MCF 10A (cell line): ENCODE measurements around the gene CREG1. TPM values are rescaled to one million over a fixed set of nuclear protein-coding genes. Genes with fewer than 3 reads are reported as not detected.

Experiments
- BruUV-seq: library from RNA; stranded (reverse); fragments of 400-500 nt; replicated peaks from 2 replicates; lab custom pipeline; 2021; lab: Mats Ljungman, UMichigan
- CTCF ChIA-PET: fragments of 300-600 bp; sonication (Branson Sonifier 250); formaldehyde crosslinking; extraction: SDS; loops from one replicate; lab custom pipeline; 2021; ENCODE audit warnings: antibody characterized with exemption, inconsistent platforms; lab: Yijun Ruan, JAX
- POLR2A ChIA-PET: fragments of 300-600, 350-650 bp; sonication (Branson Sonifier 250); formaldehyde crosslinking; extraction: SDS; loops from one replicate; lab custom pipeline; 2020; ENCODE audit warnings: antibody characterized with exemption, inconsistent platforms; lab: Yijun Ruan, JAX
- DNase-seq: peaks from one replicate; pipeline ENCODE4 v3.0.0-alpha.2; 2018; ENCODE audit not compliant: unreplicated experiment
- H3K27ac Mint-ChIP-seq: one replicate; pipeline ENCODE4 v1.8.0; 2022; ENCODE audit warnings: mild to moderate bottlenecking, low read depth, mixed read lengths; ENCODE audit not compliant: unreplicated experiment
- H3K27me3 Mint-ChIP-seq: one replicate; pipeline ENCODE4 v1.8.0; 2022; ENCODE audit warnings: mixed read lengths; ENCODE audit not compliant: insufficient read depth, unreplicated experiment
- H3K36me3 Mint-ChIP-seq: one replicate; pipeline ENCODE4 v1.8.0; 2022; ENCODE audit warnings: mild to moderate bottlenecking, moderate library complexity, mixed read lengths; ENCODE audit not compliant: insufficient read depth, unreplicated experiment
- H3K4me1 Mint-ChIP-seq: one replicate; pipeline ENCODE4 v1.8.0; 2022; ENCODE audit warnings: mixed read lengths; ENCODE audit not compliant: insufficient read depth, unreplicated experiment
- H3K4me3 Mint-ChIP-seq: one replicate; pipeline ENCODE4 v1.8.0; 2022; ENCODE audit warnings: mild to moderate bottlenecking, moderate library complexity, mixed read lengths; ENCODE audit not compliant: unreplicated experiment
- H3K9me3 Mint-ChIP-seq: one replicate; pipeline ENCODE4 v1.8.0; 2022; ENCODE audit warnings: mixed read lengths; ENCODE audit not compliant: unreplicated experiment
- CTCF ChIP-seq: fragments of 200-600 bp; IDR thresholded peaks from one replicate; pipeline ENCODE4 v1.8.0; 2022; ENCODE audit warnings: antibody characterized with exemption, mild to moderate bottlenecking; ENCODE audit not compliant: unreplicated experiment
- intact Hi-C: fragments of 100-400 bp; cut with micrococcal nuclease; formaldehyde crosslinking; loops from 2 replicates; pipeline ENCODE4 v1.14.1; 2022
- total RNA-seq: library from RNA; stranded (reverse); gene quantifications from 2 replicates; pipeline ENCODE4 v1.2.3, GENCODE V29; 2022

The CREG1 gene
- total RNA-seq, 1 experiment from 2014 or later = 154 TPM

- Mint-ChIP-seq H3K27me3 (no peaks in the 10 kb centered on the region), H3K9me3 (no peaks in the 10 kb centered on the region), H3K4me3 (no peak overlapping the region), H3K4me1 (peaks cover 5% of the 10 kb centered on the region), H3K36me3 (peaks cover 15% of the 10 kb centered on the region), H3K27ac (no peak overlapping the region)
- CTCF ChIA-PET = interaction anchor here (0.5 to 10.6 kb wide), 91 partner anchors 8 to 1924 kb away, joined by 3 to 91 read pairs (median 4); partner anchors contain the start of genes CD247, CREG1 and POU2F1
- intact Hi-C loops = loop anchor here (1.0 to 5.0 kb wide), 5 partner anchors 91 to 621 kb away; no protein-coding TSS in a partner anchor
- no peak for DNase-seq
- POLR2A ChIA-PET = interaction anchor here (0.7 to 2.8 kb wide), 9 partner anchors 11 to 266 kb away, joined by 3 to 26 read pairs (median 6); partner anchors contain the start of gene CREG1
- no TSS peak for BruUV-seq
- no peak for TF ChIP-seq CTCF
Measured at GRCh38 chr1:167532964-167533824, 20.4 kb downstream of the CREG1 start.

DNA sequence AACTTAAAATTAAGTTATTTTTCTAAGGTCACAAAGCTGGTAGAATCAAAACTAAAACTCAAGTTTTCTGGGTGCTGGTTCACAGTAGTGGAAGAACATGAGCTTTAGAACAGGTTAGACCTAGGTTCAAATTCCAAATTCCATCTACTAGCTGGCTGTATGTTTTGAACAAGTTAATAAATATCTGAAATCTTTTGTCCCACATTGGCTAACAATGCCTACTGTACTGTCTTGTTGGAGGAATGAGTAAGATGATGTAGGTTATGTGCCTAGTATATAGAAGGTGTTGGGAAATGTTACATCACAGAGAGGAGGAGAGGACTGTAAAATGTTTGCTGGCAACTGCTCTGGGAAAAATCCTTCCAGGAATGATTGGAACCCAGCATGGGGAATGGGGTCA is 21.2 kb downstream of the CREG1 start:
- no peak for DNase-seq
- peaks cover 5% of the 10 kb centered on the region for H3K4me1 Mint-ChIP-seq
- no peaks in the 10 kb centered on the region for H3K27me3 Mint-ChIP-seq
- CTCF ChIA-PET = interaction anchor here (0.5 to 10.6 kb wide), 39 partner anchors 10 to 633 kb away, joined by 3 to 91 read pairs (median 9); partner anchors contain the start of gene CREG1
- TF ChIP-seq CTCF = no peak
- no peak overlapping the region for H3K27ac Mint-ChIP-seq
- H3K9me3 Mint-ChIP-seq = no peaks in the 10 kb centered on the region
- intact Hi-C loops = loop anchor here (2.0 to 5.0 kb wide), 2 partner anchors 404 to 620 kb away; no protein-coding TSS in a partner anchor
- no peak overlapping the region for H3K4me3 Mint-ChIP-seq
- POLR2A ChIA-PET = interaction anchor here (0.7 to 2.8 kb wide), 2 partner anchors 16 to 19 kb away, joined by 6 to 26 read pairs; partner anchors contain the start of gene CREG1
- H3K36me3 Mint-ChIP-seq = peaks cover 15% of the 10 kb centered on the region
- BruUV-seq = no TSS peak

- no peak for DNase-seq
- intact Hi-C loops = loop anchor here (5.0 kb wide), 1 partner anchor 618 kb away; no protein-coding TSS in a partner anchor
- Mint-ChIP-seq H3K4me1 (peaks cover 5% of the 10 kb centered on the region), H3K27me3 (no peaks in the 10 kb centered on the region), H3K36me3 (no peaks in the 10 kb centered on the region), H3K4me3 (no peak overlapping the region), H3K27ac (no peak overlapping the region), H3K9me3 (no peaks in the 10 kb centered on the region)
- POLR2A ChIA-PET = interaction anchor here (0.6 to 1.2 kb wide), 4 partner anchors 11 to 308 kb away, joined by 3 read pairs; no protein-coding TSS in a partner anchor
- TF ChIP-seq CTCF = no peak
- CTCF ChIA-PET = interaction anchor here (0.6 to 10.6 kb wide), 18 partner anchors 9 to 609 kb away, joined by 3 to 91 read pairs (median 4); partner anchors contain the start of gene CREG1
- BruUV-seq = no TSS peak
Measured at GRCh38 chr1:167529829-167530474, 23.6 kb downstream of the CREG1 start.
